ENCODE results near the gene SON.
"Not testable (repeated sequence)": the region's sequence is repeated elsewhere in the genome, so short reads cannot be mapped to it uniquely, and the experiment has no call there.

SON gene, protein sequence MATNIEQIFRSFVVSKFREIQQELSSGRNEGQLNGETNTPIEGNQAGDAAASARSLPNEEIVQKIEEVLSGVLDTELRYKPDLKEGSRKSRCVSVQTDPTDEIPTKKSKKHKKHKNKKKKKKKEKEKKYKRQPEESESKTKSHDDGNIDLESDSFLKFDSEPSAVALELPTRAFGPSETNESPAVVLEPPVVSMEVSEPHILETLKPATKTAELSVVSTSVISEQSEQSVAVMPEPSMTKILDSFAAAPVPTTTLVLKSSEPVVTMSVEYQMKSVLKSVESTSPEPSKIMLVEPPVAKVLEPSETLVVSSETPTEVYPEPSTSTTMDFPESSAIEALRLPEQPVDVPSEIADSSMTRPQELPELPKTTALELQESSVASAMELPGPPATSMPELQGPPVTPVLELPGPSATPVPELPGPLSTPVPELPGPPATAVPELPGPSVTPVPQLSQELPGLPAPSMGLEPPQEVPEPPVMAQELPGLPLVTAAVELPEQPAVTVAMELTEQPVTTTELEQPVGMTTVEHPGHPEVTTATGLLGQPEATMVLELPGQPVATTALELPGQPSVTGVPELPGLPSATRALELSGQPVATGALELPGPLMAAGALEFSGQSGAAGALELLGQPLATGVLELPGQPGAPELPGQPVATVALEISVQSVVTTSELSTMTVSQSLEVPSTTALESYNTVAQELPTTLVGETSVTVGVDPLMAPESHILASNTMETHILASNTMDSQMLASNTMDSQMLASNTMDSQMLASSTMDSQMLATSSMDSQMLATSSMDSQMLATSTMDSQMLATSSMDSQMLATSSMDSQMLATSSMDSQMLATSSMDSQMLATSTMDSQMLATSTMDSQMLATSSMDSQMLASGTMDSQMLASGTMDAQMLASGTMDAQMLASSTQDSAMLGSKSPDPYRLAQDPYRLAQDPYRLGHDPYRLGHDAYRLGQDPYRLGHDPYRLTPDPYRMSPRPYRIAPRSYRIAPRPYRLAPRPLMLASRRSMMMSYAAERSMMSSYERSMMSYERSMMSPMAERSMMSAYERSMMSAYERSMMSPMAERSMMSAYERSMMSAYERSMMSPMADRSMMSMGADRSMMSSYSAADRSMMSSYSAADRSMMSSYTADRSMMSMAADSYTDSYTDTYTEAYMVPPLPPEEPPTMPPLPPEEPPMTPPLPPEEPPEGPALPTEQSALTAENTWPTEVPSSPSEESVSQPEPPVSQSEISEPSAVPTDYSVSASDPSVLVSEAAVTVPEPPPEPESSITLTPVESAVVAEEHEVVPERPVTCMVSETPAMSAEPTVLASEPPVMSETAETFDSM (N-terminal part only)

DNA sequence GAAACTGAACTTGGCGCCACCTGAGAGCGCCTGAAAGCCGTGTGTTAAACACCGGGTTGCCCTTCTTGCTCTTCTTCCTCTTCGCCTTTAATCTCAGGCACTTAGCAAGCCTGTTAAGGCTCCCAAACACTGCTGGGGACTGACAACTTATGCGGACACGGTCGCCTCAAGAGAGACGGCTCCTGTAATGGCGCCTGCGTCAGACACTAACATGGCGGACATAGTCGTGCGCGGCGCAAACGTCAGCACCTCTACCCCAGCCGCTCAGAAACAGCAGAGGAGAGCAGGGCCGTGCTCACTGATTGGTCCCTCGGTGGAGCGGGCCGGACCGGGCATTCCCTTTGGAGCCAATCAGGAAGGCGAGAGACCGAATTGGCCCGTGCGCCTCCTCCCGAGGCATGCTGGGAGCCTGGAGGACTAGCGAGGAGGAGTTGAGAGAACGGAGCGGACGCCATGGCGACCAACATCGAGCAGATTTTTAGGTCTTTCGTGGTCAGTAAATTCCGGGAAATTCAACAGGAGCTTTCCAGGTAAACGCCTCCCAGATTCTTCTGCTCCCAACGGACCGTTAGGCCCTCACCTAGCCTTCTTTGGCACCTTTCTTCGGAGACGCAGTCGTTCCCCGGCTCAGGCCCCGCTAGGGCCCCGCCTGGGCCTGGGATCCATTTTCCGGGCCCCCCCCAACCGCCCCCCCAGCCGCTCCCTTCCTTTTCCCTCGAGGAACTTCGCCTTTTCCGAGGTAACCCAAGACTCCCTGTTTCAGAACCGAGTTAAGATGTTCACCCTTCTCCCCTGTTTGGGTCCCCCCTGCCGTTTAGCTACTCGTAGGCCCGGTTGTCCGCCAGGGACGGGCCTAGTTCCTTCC, at the start of gene SON:
TSS of gene SON (plus strand) at position 399 of the 865 bp plus-strand sequence. CDS start at position 454, 55 bp downstream.
- DNase-seq (peak; percentile 97 to 99), ATAC-seq (peak; percentile 96)
- Mint-ChIP-seq H3K4me3 (peak within 1 kb of the TSS; percentile 95 to 96), H3K4me1 (peaks cover 46% of the 10 kb centered on the region), H3K9me3 (no peaks in the 10 kb centered on the region), H3K27me3 (no peaks in the 10 kb centered on the region), H3K27ac (peak within 1 kb of the TSS; percentile 100)

DNA sequence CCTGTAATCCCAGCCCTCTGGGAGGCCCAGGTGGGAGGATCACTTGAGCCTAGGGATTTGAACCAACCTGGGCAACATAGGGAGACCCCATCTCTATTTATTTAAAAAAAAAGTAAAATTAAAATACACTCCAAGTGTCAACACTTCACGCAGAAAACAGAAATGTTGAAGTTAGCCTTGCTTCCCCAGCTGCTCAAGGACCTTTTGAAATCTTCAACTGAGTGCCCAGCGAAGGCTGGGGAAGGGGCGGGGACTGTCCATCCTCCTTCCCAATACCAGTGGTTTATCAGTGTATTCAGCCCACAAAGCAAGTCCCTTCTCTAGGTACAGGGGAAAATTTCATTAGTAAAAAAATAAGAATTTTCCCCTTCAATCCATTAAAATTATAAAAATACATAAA, 49.1 kb upstream of the SON start:
- H3K4me3 Mint-ChIP-seq, result peak overlapping the region in 1 of 2 donors; percentile 22
- H3K27me3 Mint-ChIP-seq, result no peaks in the 10 kb centered on the region
- peak overlapping the region in 1 of 2 donors; percentile 46 for H3K27ac Mint-ChIP-seq
- no peak for DNase-seq
- ATAC-seq, result no peak
- H3K9me3 Mint-ChIP-seq, result no peaks in the 10 kb centered on the region
- peaks cover 16% of the 10 kb centered on the region for H3K4me1 Mint-ChIP-seq

DNA sequence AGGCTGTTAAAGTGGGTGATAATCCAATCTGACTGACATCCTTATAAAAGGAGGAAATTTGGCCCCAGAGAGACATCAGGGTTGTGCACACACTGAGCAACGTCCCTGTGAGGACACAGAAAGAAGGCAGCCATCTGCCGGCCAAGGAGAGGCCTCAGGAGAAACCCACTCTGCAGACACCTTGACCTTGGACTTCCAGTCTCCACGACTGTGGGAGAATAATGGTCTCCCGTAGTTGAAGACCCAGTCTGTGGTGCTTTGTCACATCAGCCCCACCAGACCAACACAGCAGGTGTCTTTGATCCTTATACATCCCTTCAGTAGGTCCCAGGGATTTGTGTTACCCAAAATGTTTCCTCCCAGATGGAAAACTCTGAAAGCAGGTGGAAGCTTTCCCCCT, 47.1 kb upstream of the SON start:
- H3K4me1 Mint-ChIP-seq, result peaks cover 11% of the 10 kb centered on the region
- no peak overlapping the region for H3K27ac Mint-ChIP-seq
- no peaks in the 10 kb centered on the region for H3K27me3 Mint-ChIP-seq

DNA sequence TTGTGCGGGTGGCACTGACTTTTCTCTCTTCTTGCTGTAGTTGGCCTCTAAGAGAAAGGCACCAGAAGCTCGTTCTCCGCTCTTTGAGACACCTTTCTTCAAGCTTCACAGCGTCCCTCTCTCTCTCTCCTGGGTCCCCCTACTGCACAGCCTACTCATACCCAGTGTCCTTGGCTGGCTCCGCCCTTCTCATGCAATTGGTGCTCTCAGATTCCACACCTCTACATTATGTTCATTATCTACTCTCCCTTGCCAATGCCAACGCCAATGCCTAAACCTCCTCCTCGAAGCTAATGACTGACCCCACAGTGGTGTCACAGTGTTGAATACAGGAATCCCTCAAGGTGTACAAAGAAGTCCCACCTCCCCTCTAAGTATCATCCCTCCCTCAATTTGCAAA, 46.5 kb upstream of the SON start:
- no peak overlapping the region for H3K4me3 Mint-ChIP-seq
- ATAC-seq, result no peak
- DNase-seq, result no peak
- H3K4me1 Mint-ChIP-seq, result peaks cover 8% of the 10 kb centered on the region
- H3K27ac Mint-ChIP-seq, result no peak overlapping the region
- no peaks in the 10 kb centered on the region for H3K27me3 Mint-ChIP-seq
- H3K9me3 Mint-ChIP-seq, result no peaks in the 10 kb centered on the region

More for the DNA sequence above, 47.1 kb upstream of the SON start:
- DNase-seq (no peak), ATAC-seq (no peak)
- no peak overlapping the region for H3K4me3 Mint-ChIP-seq
- no peaks in the 10 kb centered on the region for H3K9me3 Mint-ChIP-seq

DNA sequence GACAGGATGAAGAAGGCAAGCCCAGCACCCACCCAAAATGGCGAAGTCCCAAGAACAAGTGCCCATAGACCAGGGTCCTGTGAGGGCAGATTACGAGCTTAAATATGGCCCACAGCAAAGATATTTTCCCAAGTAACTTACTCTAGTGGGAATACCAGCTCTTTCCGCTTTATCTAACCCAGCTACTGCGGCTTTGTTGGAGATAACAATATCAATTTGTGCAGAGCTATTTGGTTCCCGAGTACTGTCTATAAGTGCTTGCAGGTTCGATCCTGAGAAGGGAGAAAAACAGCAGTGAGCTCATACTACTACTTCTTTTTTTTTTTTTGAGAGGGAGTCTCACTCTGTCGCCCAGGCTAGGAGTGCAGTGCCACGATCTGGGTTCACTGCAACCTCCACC, 37.0 kb upstream of the SON start:
- no peak overlapping the region for H3K27ac Mint-ChIP-seq
- no peak for DNase-seq
- H3K27me3 Mint-ChIP-seq, result no peaks in the 10 kb centered on the region
- no peaks in the 10 kb centered on the region for H3K4me1 Mint-ChIP-seq
- H3K4me3 Mint-ChIP-seq, result no peak overlapping the region
- ATAC-seq, result no peak
- no peaks in the 10 kb centered on the region for H3K9me3 Mint-ChIP-seq

DNA sequence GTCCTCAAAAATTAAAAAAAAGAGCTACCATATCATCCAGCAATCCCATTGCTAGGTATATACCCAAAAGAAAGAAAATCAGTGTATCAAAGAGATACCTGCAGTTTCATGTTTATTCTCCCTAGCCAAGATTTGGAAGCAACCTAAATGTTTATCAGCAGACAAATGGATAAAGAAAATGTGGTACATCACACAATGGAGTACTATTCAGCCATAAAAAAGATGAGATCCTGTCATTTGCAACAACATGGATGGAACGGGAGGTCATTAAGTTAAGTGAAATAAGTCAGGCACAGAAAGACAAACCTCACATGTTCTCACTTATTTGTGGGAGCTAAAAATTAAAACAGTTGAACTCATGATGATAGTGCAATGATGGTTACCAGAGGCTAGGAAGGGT, 35.8 kb upstream of the SON start:
- H3K27ac Mint-ChIP-seq, result peak overlapping the region; percentile 30 to 57
- H3K27me3 Mint-ChIP-seq, H3K9me3 Mint-ChIP-seq, H3K4me1 Mint-ChIP-seq, DNase-seq, ATAC-seq, H3K4me3 Mint-ChIP-seq: not testable (repeated sequence)

DNA sequence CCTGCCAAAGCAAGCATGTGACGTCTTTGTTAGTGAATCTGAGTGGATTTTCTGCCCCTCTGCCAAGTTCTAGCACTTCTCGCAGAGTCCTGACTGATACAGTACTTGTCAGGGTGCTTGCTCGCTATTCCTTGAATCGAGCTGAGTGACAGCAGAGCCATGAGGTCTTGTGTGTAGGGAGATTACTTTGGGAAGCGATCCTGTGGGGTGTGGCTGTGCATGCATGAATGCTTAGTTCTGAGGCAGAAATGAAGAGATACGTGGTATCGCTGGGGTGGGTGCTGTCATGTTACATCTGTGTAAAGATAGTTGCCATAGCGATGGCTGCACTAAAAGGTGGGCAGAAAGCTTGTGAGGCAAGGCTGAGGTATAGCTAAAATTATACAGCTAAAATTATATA, 32.0 kb upstream of the SON start:
- Mint-ChIP-seq H3K27me3 (no peaks in the 10 kb centered on the region), H3K27ac (no peak overlapping the region), H3K4me3 (no peak overlapping the region), H3K4me1 (peaks cover 12% of the 10 kb centered on the region), H3K9me3 (no peaks in the 10 kb centered on the region)
- ATAC-seq (no peak), DNase-seq (no peak)

DNA sequence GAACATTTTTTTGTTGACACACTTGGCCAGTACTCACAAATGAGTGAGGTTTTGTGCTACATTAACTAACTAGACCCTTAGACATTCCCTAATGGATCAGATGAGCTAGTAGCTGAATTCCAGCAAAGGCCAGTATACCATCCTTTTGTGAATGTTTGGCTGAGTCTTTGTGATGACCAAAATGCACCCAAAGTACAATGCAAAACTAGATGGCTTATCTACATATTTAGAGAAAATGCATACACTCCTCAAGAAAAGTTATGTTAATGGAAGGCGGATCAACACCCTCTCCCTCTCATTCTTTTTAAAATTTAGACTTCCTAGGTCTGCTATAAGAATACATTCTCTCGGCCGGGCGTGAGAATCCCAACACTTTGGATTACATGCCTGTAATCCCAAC, 31.2 kb upstream of the SON start:
- DNase-seq, result no peak
- H3K9me3 Mint-ChIP-seq, result no peaks in the 10 kb centered on the region
- H3K27me3 Mint-ChIP-seq, result no peaks in the 10 kb centered on the region
- no peak for ATAC-seq
- no peak overlapping the region for H3K4me3 Mint-ChIP-seq
- H3K4me1 Mint-ChIP-seq, result peaks cover 13% of the 10 kb centered on the region
- no peak overlapping the region for H3K27ac Mint-ChIP-seq

DNA sequence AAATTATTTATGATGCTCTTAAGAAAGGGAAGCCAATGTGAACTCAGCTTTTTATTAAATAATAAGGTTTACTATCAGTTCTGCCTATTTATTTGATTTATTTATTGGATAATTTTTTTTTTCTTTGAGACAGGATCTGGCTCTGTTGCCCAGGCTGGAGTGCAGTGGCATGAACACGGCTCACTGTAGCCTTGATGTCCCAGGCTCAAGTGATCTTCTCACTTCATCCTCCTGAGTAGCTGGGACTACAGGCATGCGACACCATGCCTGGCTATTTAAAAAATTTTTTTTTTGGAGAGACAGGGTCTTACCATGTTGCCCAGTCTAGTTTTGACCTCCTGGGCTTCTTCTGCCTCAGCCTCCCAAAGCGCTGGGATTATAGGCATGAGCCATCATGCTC, 30.4 kb upstream of the SON start:
- no peaks in the 10 kb centered on the region for H3K9me3 Mint-ChIP-seq
- DNase-seq (no peak), ATAC-seq (no peak)
- no peak overlapping the region for H3K4me3 Mint-ChIP-seq
- H3K27me3 Mint-ChIP-seq, result no peaks in the 10 kb centered on the region
- H3K27ac Mint-ChIP-seq, result no peak overlapping the region
- H3K4me1 Mint-ChIP-seq, result peaks cover 13% of the 10 kb centered on the region

DNA sequence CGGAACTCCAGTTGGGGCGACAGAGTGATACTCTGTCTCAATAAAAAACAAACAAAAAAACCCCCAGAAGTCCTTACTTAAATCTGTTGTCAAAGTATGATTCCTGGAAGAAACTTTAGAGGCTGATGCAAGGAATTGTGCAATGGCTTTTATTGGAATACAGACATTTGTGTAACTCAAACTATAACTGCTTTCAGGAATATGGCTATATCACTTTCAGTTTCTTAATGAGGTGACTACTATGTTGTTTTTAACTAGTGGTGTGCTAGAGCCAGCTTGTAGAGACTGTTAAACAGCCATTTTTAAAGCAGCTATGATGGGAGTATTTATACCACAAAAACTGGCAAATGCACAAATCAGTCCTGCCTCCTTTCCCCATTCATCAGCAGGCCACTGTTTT, 28.6 kb upstream of the SON start:
- DNase-seq (no peak), ATAC-seq (no peak)
- H3K4me1 Mint-ChIP-seq, result peaks cover 13% of the 10 kb centered on the region
- peak overlapping the region in 1 of 2 donors; percentile 90 for H3K27ac Mint-ChIP-seq
- H3K4me3 Mint-ChIP-seq, result no peak overlapping the region
- H3K9me3 Mint-ChIP-seq, result no peaks in the 10 kb centered on the region
- no peaks in the 10 kb centered on the region for H3K27me3 Mint-ChIP-seq

DNA sequence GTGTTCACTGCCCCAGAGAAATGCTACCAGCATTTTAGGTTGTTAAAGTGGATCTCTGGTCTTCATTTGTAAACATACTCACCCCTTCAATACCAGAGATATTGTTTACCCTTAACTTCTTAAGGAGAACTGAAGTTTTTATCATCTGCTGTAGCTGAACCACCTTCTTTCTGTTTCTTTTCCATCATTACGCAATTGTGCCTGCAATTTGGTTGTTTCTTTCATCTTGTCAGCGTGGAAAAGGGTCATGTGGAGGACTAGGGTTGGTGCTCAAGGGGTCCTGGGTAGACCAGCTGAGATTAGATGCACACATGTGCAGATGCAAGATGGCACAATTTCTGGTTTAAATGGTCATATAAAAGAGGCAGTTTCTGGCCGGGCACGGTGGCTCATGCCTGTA, 23.9 kb upstream of the SON start:
- ATAC-seq (no peak), DNase-seq (no peak)
- Mint-ChIP-seq H3K4me3 (no peak overlapping the region), H3K4me1 (peaks cover 13% of the 10 kb centered on the region), H3K27me3 (no peaks in the 10 kb centered on the region), H3K27ac (peak overlapping the region in 1 of 2 donors; percentile 69), H3K9me3 (no peaks in the 10 kb centered on the region)

DNA sequence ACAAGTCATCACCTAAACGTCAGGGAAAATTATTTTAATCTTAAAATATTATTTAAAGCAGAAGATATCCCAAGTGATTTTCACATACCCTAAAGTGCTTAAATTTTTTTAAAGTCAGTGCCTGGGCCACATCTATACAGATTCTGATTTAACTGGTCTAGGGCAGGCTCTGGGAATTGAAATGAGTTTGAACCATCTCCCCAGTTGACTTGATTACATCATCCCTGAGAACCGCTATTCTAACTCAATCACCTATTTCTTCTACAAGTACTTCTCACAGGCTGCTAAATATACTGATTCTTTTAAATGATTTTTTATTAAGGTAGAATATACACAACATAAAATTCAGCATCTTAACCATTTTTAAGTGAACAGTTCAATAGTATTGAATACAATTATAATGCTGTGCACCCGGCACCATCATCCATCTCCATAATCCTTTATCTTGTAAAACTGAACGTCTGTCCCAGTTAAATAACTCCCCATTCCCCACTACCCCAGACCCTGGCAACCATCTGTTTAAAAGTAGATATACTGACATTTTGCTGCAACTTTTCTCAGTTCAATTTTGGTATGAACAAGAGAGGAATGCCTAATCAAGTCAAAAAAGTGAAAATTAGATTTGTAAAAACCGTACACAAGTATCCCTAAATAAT, 20.4 kb upstream of the SON start:
- peak overlapping the region in 1 of 2 donors; percentile 73 for H3K27ac Mint-ChIP-seq
- no peaks in the 10 kb centered on the region for H3K27me3 Mint-ChIP-seq
- no peak overlapping the region for H3K4me3 Mint-ChIP-seq
- no peaks in the 10 kb centered on the region for H3K9me3 Mint-ChIP-seq
- ATAC-seq, result no peak
- H3K4me1 Mint-ChIP-seq, result no peaks in the 10 kb centered on the region
- no peak for DNase-seq

DNA sequence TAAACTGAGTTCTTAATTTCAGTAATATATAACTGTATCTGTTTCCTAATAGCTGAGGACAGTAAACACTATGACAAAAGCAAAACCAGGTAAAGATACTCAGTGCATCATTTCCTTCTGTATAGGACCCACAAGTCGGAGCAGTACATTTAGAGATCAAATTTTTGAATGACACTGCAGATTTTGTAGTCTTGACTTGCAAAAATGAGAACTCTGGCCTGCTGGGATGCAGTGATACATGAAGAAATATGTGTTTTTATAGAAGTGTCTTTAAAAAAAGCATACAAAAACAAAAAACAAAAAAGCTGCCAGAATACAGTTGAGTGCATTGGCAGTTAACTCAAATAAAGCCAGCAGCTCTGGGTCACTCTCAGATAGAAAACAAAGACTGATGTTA, 19.9 kb upstream of the SON start:
- ATAC-seq (no peak), DNase-seq (no peak)
- H3K4me1 Mint-ChIP-seq, result no peaks in the 10 kb centered on the region
- no peak overlapping the region for H3K4me3 Mint-ChIP-seq
- H3K9me3 Mint-ChIP-seq, result no peaks in the 10 kb centered on the region
- H3K27ac Mint-ChIP-seq, result no peak overlapping the region
- H3K27me3 Mint-ChIP-seq, result no peaks in the 10 kb centered on the region

DNA sequence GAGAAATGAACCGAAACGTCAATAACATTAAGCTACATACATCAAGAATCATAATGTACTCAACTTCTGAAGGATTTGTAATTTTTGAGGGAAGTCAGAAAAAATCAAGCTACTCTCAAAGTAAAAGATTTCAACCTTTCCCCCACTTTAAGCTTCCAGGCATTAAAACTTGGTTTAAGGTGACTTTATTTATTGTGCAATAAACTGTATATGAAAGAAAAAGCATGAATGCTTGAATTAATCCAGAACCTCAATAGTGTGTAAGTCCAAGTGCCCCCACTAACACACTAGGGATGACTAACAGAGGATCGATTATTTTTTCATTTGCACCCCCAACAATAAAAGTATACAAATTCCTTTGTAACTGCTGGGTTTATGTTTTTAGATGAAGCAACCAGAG, 11.8 kb upstream of the SON start:
- Mint-ChIP-seq H3K9me3 (no peaks in the 10 kb centered on the region), H3K4me3 (no peak overlapping the region), H3K27me3 (no peaks in the 10 kb centered on the region), H3K27ac (no peak overlapping the region), H3K4me1 (no peaks in the 10 kb centered on the region)
- no peak for DNase-seq
- no peak for ATAC-seq
